Fibroblast of the conjunctiva (primary cell): ENCODE results near the gene PBRM1.
A peak's percentile ranks its signal among the peaks of the same experiment; 100 is the strongest.
"Not testable (repeated sequence)": the region's sequence is repeated elsewhere in the genome, so short reads cannot be mapped to it uniquely, and the experiment has no call there.

Experiments used
- DNase-seq: peaks from one replicate; pipeline ENCODE4 v3.0.0-alpha.2; 2010; ENCODE audit warnings: low read depth

Gene PBRM1

DNA sequence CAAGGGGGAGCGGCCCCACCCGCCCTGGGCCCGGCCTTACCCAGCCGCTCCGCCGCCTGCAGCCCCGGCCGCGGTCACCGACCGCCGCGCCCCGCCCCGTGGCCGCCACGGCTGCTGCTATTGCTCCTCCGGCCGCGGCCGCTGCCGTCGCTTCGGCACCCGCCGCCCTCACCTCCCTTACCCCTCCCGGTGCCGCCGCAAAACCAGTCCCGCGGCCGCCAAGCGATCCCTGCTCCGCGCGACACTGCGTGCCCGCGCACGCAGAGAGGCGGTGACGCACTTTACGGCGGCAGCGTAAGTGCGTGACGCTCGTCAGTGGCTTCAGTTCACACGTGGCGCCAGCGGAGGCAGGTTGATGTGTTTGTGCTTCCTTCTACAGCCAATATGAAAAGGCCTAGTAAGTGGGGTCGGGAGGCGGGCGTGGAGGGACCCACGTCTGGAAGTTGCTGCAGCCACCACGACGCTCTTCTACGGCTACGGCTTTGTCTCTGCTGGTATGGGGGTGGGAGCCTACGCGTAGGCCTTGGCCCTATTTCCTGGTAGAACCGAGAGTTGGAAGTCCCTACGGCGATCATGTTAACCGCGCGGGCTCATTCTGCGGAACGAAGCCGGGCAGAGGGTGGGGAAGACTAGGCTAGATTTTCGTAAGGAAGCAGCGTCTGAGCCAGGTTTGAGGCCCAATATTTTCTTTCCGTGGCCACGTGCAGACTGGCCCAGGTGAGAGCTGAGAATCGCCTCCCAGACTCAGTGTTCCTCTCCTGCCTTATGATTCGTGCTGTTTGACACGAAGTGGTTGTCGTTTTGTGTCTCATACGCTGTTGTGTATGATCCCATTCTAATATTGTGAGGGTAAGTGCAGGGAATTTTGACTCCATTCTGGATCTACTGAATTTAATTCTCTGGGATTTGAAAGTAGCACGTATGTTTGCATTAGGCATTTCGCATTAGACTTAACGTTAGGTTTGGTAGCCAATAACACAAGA, at the start of gene PBRM1, which contains the start of gene GNL3:
TSS of gene PBRM1 (minus strand) at position 205 of the 983 bp plus-strand sequence.
TSS of gene GNL3 (plus strand) at position 324 of the 983 bp plus-strand sequence. CDS start at position 385, 61 bp downstream.
- peak; percentile 90 for DNase-seq

GRCh38 chr3:52733256-52733891, 47.7 kb upstream of the PBRM1 start:
- DNase-seq: no peak

DNA sequence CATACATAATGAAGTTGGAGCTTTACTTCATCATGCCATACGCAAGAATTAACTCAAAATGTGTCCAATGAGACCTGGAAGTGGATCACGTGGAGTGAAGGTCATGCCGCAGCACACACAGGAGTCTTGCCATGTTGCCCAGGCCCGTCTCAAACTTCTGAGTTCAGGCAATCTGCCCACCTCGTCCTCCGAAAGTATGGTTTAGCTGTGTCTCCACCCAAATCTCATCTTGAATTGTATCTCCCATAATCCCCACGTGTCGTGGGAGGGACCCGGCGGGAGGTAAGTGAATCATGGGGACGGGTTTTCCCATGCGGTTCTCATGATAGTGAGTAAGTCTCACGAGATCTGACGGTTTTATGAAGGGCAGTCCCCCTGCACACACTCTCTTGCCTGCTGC, 45.9 kb upstream of the PBRM1 start:
- no peak for DNase-seq

- no peak for DNase-seq
Measured at GRCh38 chr3:52730681-52731080, 45.0 kb upstream of the PBRM1 start.

GRCh38 chr3:52728753-52729152, 43.0 kb upstream of the PBRM1 start:
- not testable (repeated sequence) for DNase-seq

DNA sequence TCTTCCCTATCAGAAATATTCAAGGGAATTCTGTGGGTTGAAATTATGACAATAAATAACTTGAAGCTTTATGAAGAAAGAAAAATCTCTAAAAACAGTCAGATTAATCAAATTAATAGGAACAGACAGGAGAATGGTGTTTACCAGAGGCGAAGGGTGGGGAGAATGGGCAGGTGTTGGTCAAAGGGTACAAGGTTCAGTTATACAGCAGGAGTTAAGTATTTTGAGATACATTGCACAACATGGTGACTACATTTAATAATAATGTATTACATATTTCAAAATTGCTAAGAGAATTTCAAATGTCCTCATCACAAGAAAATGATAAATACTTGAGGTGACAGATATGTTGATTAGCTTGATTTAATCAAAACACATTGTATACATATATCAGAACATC, 38.8 kb upstream of the PBRM1 start:
- no peak for DNase-seq

DNA sequence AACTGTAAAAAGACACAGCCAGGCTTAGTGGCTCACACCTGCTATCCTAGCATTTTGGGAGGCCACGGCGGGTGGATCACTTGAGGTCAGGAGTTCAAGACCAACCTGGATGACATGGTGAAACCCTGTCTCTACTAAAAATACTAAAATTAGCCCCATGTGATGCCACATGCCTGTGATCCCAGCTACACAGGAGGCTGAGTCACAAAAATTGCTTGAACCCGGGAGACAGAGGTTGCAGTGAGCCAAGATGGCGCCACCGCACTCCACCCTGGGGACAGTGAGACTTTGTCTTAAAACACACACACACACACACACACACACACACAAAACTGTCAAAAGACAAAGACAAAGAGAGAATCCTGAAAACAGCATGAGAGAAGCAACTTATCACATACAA, 38.2 kb upstream of the PBRM1 start:
- DNase-seq: no peak

DNA sequence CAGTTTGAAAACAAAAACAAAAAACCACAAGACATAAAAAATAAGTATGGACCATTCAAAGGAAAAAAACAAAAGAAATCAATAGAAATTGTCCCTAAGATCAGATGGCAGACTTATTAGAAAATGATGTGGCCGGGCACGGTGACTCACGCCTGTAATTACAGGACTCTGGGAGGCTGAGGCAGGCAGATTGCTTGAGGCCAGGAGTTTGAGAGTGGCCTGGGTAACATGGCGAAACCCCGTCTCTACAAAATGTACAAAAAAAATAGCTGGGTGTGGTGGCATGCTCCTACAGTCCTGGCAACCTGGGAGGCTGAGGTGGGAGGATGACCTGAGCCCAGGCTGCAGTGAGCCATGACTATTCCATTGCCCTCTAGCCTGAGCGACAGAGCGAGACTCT, 36.8 kb upstream of the PBRM1 start:
- DNase-seq: no peak

GRCh38 chr3:52721730-52722008, 36.0 kb upstream of the PBRM1 start:
- DNase-seq: no peak

DNA sequence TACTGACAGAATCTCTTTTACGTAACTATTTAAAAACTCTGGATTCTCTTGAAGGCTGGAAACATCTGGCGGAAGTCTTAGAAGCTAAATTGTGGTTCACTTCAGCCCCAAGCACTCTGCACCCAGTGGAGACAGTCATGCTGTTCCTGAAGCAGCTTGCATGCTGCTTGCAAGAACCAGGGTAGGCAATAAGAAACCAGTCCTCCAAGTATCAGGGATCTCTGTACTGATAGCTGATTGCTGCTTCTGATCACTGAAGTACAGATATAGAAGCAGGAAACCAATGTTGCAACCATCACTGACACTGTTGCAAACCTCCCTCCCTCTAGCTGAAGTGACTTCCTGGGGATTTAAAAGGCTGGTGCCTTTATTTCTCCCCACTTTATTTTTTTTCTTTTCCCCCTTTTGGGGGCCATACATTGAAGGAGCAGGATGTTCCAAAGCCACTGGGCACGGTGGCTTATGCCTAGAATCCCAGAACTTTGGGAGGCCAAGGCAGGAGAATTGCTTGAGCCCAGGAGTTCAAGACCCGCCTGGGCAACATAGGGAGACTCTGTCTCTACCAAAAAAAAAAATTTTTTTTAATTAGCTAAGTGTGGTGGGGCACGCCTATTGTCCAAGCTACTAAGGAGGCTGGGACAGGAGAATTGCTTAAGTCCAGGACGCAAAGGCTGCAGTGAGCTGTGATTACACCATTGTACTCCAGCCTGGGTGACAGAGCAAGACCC, 35.5 kb upstream of the PBRM1 start:
- no peak for DNase-seq

- no peak for DNase-seq
Measured at GRCh38 chr3:52719618-52720017, 33.9 kb upstream of the PBRM1 start.

DNA sequence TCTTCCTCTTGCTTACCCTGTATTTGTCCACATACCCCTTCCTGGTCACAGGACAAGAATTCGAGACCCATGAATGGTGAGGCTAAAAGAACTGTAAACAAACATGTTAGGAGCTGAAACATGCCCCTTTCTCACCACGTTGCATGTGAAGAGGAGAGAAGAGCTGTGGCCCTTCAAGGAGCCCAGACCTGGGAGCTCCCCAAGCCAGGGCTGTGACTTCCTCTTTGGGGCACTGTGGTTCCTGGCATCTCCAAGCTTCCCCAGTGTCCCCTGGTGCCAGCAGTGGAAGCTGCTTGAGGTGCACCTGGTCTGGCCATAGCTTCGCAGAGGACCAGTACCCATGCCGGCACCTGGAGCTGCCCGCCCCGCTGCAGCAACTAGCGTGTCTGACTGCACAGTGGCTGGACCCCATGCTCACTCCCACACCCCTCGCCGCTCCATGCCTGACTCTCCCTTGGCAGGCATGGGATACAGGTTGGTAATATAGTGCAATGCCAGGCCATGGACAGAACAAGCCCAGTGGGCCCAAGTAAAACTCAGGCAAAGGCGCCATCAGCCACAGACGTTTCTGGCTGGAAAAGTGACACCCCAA, 30.1 kb upstream of the PBRM1 start:
- no peak for DNase-seq

GRCh38 chr3:52714335-52715302, 28.9 kb upstream of the PBRM1 start:
- DNase-seq: no peak

DNA sequence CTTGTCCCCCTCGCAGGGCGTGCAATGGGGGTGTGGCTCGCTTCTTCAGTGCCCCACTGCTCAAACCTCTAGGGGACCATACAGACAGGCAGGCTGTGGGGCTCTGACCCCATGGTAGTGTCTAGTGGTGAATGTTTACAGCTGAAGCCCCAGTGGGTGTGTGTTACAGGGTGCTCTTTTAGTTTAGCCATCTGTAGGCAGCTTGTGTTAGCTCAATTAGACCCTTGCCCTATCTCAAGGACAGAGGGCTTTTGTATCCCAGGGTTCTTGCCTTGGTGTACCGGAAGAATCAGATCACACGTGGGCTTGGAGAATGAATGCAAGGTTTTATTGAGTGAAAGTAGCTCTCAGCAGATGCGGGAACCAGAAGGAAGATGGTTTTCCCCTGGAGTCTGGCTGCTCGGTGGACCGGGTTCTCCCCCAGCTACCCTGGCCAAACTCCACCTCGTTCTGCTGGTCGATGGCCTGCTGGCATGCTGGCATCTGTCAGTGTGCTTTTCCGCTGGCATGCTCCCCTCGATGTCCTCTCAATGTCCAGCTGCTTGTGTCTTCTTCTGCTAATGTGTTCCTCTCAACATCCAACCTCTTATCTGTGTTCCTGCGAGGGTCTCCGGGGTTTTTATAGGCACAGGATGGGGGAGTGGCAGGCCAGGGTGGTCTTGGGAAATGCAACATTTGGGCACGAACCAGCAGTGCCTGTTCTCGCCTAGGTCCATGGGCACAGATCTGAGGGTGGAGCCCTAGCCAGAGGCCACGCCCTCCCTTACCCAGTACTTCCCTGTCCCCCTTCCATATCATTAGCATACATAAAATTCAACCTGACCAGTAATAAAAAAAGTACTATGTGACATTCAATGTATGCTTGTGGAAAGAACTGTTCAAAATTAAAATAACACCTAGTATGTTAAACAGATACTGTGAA, 26.8 kb upstream of the PBRM1 start:
- no peak for DNase-seq

- DNase-seq: no peak
Measured at GRCh38 chr3:52710512-52710911, 24.8 kb upstream of the PBRM1 start.

- no peak for DNase-seq
Measured at GRCh38 chr3:52707585-52707984, 21.9 kb upstream of the PBRM1 start.

DNA sequence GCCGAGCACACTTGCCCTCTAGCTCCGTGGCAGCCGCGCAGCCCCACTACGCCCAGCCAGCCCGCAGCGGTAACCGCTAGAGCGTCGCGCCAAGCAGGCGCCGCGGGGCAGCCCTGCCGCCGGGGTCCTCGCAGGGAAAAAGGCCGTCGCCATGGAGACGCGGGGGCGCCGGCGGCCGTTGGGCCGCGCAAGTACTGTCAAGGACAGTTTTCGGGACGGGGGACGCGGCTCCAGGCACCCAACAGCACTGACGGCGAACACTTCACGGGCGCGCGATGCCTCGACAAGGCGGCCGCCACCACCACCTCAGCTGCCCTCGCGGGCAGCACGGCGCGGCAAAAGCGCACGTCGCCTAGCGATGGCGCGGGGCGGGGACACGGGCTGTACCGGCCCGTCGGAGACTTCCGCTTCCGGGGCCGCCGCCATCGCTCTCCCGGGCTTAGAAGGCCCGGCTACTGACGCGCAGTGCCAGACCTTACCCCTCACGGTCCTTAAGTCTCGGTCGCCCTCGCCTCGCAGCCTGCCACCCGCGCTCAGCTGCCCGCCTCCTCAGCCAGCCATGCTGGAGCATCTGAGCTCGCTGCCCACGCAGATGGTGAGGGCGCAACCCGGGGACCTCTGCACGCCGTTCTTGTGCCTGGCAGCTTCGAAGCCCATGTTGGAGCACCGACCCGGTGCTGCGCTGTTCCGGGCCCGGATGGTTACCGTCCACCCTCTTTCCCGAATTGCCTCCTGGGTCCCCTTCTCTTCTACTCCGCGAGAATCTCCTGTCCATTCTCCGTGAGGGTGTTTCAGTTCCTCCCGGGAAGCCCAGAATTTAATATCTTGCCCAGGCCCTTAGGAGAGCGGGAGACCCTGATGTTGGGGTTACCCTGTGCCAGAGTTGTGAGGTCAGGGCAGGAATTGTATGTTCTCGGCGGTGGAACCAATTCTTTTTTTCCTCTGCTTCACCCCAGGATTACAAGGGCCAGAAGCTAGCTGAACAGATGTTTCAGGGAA, 20.3 kb upstream of the PBRM1 start, which contains the start of the genes GLT8D1 and SPCS1:
TSS of gene GLT8D1 (minus strand) at position 104 of the 999 bp plus-strand sequence. CDS start 5,331 bp downstream, outside the sequence.
TSS of gene SPCS1 (plus strand) at position 419 of the 999 bp plus-strand sequence. CDS start at position 560, 141 bp downstream.
- peak; percentile 66 for DNase-seq

DNA sequence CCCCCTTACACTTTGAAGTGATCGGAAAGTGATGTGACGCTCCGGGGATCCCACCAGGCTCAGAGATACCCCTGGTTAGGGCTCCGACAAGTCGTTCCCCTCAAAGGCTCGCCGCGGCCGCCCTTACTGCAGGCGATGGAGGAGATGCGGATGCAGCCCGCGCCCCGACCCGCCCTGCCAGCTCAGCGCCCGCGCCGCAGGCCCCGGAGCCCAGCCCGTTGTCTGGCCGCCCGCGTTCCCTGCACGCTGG, 19.6 kb upstream of the PBRM1 start:
- DNase-seq: no peak
